ENCODE data around the gene NAPSA.
"Not testable (repeated sequence)": the region's sequence is repeated elsewhere in the genome, so short reads cannot be mapped to it uniquely, and the experiment has no call there.

The NAPSA gene

DNA sequence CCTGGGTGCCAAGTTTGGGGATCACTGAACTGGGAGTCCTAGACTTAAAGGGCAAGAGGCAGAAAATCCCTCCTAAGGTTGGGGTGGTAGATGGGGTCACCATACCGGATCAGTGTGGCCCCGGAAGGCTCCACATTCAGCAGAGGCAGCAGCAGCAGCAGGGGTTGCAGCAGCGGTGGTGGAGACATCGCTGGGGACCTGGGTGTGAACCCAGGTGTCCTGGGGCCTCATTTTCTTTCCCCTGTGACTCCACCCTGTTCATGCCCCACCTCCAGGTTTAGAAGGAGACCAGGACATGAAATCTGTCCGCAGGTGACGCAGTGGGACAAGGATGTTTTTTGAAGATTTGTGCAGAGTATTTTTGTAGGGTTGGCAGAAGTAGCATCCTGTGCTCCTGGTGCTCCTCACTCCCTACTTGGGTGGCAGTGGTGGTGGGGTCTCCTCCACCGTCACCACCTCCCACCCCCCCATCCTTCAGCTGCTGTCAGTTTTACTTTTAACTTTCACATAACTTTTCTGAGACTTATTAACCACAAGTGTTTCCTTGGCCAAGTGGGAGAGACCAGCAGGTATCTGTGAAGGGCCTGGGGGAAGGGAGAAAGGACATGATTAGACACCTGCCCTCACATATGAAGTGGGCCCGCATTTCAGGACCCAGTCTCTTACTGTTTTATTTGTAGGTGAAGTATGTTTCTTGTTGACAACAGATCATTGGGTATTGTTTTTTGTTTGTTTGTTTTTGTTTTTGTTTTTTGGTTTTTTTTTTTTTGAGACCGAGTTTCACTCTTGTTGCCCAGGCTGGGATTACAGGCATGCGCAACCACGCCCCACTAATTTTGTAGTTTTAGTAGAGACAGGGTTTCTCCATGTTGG, at the start of gene NAPSA:
TSS of gene NAPSA (minus strand) at position 206 of the 873 bp plus-strand sequence. CDS start at position 188, 18 bp downstream.
- no peak for DNase-seq

DNA sequence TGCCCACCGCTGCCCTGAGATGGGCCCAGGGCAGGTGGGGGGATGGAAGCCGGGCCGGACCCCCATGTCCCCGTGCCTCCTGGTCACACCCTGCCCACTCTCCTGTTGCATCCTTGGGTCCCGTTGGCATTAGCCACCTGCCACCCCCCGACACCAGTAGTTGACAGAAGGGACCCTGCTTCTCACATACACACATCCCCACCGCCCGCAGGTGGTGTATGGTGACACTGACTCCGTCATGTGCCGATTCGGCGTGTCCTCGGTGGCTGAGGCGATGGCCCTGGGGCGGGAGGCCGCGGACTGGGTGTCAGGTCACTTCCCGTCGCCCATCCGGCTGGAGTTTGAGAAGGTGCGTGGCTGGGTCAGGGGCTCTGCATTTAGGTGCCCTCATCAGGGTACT, 48.1 kb upstream of the NAPSA start:
- no peak for DNase-seq

DNA sequence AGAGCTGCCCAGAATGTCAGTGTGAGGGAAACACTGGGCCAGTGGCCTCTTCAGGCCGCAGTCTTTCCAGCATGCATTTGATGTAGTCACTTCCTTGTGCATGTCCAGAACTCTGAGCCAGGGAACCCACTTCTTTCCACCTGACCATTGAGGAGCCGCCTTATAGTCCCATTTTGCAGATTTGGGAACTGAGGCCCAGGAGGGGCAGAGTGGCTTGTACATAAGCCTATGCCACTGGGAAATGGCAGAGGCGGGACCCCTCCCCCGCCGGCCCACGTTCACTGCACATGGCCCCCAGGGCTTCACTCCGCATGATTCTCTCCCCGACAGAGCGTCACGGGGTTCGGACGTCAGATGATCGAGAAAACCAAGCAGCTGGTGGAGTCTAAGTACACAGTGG, 47.7 kb upstream of the NAPSA start:
- DNase-seq, result no peak

DNA sequence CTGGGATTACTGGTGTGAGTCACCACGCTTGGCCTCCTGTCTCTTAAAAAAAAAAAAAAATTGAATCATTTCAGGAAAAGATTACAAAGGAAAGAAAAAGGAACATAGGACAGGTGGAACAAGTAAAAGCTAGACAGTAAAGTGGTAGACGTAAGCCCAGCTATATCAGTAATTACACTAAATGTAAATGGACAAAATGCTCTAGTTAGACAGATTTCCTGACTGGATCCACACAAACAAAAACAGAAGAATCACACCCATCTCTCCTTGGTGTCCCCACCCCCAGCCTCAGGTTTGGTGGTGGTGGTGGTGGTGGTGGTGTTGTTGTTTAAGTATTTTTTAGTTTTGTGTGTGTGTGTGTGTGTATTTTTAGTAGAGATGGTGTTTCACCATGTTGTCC, 47.0 kb upstream of the NAPSA start:
- no peak for DNase-seq

DNA sequence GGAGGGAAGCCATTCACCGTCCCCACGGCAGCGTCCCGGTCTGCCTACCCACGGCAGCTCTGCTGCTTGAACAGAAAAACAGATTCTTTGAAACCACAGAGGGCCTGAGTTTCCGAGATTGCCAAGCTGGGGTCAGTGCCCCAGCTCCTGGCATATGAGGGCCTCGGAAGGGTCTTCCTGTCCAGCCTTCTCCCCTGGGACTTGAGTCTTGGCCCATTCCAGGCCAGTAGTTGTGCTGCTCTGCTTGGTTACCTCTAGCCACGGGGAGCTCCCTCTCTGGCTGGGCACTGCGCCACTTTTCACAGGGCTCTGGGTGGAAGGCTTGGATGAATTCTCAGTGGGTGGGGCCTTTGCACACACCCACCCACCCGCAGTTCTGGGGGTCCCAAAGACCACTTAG, 44.7 kb upstream of the NAPSA start:
- DNase-seq, result no peak

DNA sequence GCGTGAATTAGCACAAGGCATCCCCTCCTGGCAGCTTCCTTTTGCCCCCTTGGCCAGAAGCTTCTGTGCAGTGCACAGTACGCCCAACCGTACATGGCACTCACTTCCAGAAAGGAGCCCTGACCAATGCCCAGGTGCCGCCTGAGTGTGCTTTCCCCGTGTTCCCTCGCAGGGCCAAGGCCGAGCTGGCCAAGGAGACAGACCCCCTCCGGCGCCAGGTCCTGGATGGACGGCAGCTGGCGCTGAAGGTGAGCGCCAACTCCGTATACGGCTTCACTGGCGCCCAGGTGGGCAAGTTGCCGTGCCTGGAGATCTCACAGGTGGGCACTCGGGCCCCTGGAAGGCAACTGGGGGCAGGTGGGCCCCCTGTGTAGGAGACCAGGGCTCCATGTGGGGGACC, 43.9 kb upstream of the NAPSA start:
- DNase-seq, result no peak

DNA sequence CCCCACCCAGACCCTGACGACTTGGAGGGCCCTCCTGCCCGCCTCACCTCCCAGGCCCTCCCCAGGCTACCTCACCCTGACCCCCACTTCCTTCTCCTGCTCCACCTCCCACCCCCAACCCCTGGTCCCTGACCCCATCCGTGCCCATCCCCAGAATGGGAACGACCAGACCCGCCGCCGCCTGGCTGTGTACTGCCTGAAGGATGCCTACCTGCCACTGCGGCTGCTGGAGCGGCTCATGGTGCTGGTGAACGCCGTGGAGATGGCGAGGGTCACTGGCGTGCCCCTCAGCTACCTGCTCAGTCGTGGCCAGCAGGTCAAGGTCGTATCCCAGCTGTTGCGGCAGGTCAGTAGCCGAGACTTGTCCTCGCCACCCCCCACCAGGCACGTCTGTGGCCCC, 41.4 kb upstream of the NAPSA start:
- no peak for DNase-seq

DNA sequence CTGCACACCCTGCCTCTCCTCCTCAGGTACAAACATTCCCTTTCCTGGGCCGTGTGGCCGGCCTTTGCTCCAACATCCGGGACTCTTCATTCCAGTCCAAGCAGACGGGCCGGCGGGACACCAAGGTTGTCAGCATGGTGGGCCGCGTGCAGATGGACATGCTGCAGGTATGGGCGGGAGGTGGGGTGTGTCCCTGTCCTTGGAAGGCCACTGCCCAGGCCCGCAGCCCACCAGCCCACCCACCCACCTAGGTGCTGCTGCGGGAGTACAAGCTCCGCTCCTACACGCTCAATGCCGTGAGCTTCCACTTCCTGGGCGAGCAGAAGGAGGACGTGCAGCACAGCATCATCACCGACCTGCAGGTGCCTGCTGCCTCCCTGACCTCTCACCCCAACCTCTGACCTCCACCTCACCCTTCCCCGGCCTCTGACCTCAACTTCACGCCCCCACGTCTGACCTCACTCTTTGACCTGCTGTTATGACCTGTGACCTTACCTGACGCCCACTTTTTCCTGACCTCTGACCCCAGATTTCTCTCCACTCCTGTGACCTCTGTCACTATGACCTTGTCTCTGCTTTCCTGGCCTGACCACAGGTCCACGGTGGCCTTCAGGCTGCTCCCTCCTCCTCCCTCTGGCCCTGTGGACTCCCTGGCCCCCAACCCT, 40.8 kb upstream of the NAPSA start:
- DNase-seq, result no peak

DNA sequence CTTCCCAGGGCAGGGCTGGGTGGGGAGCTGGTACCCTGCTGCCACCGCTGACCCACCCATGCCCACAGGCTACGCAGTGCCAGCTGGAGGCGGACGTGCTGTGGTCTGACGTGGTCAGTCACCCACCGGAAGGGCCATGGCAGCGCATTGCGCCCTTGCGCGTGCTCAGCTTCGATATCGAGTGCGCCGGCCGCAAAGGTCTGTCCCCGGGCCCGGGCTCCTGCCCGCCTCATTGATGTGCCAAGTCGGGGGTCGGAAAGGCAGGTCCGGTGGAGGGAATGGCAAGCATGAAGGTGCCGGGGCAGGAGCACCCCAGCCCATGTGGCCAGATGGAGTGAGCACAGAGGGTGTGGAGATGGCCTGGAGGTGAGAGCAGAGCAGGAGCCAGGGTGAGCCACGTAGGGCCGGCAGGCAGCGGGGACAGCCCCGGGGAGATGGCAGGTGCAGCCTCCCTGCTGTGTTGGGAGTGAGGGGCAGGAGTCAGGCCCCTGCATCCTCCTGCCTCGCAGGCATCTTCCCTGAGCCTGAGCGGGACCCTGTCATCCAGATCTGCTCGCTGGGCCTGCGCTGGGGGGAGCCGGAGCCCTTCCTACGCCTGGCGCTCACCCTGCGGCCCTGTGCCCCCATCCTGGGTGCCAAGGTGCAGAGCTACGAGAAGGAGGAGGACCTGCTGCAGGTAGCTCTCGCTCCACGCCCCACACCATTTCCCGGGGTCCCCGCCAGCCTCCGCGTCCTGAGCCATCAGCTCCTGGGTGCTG, 37.3 kb upstream of the NAPSA start:
- no peak for DNase-seq

DNA sequence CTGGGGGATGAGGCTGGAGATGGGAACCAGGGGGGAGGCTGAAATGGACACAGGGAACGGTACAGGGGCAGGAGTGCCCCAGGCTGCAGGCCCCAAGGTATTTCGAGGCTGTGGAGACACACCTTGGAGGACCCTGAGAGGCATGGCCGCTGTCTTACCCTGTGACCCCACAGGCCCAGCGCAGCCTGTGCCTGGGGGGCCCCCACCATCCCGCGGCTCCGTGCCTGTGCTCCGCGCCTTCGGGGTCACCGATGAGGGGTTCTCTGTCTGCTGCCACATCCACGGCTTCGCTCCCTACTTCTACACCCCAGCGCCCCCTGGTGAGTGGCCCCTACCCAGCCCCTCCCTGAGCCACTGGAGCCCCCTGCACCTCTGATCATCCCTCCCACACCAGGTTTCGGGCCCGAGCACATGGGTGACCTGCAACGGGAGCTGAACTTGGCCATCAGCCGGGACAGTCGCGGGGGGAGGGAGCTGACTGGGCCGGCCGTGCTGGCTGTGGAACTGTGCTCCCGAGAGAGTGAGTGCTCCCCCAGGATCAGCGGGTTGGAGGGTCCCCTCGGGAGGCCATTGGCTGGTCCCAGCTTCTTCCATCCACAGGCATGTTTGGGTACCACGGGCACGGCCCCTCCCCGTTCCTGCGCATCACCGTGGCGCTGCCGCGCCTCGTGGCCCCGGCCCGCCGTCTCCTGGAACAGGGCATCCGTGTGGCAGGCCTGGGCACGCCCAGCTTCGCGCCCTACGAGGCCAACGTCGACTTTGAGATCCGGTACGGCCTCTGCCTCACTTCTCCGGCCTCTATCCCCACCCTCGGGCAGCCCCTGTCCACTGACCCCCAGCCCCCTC, 36.4 kb upstream of the NAPSA start:
- DNase-seq, result no peak

DNA sequence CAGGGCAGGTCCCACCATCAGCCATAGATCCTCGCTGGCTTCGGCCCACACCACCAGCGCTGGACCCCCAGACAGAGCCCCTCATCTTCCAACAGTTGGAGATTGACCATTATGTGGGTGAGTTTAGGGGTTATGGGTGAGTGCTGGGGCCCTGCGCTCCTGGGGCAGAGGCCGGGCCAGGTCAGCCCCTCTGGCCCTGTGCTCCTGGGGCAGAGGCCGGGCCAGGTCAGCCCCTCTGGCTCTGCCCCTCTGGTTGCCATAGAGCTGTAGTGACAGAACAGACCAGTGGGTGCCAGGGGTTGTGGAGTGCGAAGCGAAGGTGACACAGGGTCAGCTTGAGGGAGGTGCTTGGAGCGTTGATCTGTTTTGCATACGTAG, 33.9 kb upstream of the NAPSA start:
- no peak for DNase-seq

DNA sequence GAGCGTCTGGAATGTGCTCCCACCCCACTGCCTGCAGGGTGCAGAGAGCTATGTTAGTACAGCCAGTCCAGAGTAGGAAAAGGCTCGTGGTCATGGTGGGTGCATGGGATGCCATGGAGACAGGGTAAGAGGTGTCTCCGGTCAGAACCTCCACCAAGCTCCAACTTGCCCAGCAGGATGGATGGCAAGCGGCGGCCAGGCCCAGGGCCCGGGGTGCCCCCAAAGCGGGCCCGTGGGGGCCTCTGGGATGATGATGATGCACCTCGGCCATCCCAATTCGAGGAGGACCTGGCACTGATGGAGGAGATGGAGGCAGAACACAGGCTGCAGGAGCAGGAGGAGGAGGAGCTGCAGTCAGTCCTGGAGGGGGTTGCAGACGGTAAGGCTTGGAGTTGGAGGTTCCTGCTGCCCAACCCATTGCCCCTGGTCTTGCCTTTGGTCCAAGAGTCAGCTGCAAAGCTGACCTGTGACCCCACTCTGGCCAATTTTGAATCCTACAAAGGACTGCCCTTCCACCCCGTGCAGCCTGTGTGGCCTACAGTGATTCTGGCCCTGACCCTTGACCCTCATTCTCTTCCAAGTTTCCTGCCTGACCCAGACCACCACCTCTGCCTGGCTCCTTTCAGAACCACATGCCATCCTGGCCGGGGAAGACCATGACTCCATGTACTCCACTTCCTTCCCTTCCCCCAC, 33.4 kb upstream of the NAPSA start:
- no peak for DNase-seq

DNA sequence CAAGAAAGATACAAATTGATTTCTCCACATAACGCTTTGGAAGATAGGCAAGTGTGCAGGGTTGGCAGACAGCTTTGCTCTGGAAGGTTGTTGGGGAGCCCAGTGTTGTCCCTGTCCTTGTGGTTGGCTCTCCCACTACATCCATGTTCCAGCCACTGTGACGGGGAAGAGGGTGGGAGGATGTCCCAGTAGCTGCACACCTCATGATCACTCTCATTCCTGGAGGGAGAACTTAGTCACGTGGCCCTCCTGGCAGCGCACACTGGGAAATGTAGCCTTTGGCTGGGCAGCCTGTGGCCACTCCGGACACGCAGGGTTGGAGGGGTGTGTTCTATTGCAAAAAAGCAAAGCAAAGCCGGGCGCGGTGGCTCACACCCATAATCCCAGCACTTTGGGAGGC, 28.6 kb upstream of the NAPSA start:
- no peak for DNase-seq

DNA sequence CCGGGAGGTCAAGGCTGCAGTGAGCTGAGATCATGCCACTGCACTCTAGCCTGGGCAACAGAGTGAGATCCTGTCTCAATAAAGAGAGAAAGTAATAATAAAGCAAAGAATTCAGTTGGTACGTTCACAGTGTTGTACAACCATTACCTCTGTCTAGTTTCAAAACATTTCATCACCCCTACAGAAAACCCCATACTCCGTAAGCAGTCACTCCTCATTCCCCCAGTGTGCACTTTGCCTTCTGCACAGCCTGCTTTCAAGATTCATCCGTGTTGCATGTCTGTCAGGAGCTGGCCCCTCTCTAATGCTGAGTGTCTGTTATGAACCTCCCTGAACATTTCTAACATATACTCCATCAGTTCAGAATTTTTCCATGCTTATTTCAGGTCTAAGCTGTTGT, 28.1 kb upstream of the NAPSA start:
- DNase-seq, result no peak

DNA sequence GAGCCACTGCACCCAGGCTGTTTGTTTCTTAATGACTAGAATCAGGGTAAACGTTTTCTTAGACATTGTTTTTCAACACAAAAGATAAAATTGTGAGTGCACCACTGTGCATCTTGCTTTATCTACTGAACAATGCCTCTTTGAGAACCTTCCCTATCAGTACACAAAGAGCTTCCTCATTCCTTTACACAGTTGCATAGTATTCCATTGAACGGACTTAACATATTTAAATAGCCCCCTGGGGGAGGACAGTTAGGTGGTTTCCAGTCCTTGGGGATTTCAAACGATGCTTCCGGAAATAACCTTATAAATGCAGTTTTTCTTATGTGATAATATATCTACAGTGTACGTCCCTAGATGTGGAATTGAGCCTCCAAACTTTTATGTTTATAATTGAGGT, 27.3 kb upstream of the NAPSA start:
- no peak for DNase-seq

DNA sequence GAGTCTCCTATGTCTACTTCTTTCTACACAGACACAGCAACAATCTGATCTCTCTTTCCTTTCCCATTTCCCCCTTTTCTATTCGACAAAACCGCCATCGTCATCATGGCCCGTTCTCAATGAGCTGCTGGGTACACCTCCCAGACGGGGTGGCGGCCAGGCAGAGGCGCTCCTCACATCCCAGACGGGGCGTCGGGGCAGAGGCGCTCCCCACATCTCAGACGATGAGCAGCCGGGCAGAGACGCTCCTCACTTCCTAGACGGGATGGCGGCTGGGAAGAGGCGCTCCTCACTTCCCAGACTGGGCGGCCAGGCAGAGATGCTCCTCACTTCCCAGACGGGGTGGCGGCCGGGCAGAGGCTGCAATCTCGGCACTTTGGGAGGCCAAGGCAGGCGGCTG, 25.5 kb upstream of the NAPSA start:
- not testable (repeated sequence) for DNase-seq

DNA sequence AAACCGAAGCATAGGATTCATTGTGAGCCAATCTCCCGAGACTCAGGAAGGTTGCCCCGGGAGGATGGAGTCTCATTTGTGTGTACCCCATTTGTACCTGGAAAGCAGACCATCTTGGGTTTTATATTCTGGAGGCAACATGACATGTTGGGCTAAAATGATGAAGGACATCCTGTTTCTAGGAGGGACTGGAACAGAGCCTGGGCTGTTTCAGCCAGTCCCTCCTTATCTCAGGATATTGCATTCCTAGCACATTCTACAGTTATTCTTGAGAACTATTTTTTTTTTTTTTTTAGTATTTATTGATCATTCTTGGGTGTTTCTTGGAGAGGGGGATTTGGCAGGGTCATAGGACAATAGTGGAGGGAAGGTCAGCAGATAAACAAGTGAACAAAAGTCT, 24.9 kb upstream of the NAPSA start:
- not testable (repeated sequence) for DNase-seq

DNA sequence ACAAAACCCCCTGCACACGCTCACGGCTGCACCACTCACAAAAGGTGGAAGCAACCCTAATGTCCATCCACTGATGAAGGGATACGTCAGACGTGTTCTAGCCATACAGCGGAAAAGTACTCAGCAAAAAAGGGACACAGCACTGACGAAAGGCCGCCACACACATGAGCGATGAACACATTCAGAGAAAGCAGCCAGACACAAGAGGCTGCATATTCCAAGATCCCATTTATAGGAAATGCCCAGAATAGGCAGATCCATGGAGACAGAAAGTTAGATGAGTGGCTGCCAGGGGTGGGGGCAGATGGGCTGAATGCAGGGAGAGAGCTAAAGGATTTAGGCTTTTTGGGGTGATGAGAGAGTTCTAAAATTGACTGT, 22.4 kb upstream of the NAPSA start:
- DNase-seq, result no peak

DNA sequence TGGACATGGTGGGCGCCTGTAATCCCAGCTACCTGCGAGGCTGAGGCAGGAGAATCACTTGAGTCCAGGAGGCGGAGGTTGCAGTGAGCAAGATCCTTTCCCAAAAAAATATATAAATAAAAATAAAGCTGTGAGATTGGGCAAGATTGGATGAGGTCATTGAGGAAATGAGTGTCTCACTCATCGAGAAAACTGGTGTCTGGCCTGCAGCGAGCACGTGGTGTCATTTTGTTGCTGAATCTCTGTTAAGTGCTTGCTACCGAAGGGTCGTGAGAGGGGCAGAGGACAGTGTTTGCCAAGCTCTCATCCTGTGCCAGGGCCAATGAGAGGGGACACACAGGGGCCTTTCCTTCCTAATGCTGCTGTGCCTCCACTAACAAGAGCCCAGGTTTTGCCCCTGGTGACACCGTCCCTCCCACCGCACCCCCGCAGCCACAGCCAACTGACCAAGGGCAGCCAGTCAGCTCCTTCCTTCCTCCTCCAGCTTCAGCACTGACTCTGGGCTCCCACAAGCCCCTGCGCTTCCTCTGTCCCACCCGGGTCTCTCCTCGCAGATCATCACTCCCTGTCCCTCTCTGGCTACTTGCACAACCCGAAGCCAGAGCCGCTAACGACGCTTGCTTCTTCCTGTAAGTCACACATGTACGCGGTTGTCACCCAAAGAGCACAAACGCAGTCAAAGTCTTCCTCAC, 21.9 kb upstream of the NAPSA start:
- DNase-seq, result peak in 6 of 14 donors; percentile 1 to 54 (median 24)

DNA sequence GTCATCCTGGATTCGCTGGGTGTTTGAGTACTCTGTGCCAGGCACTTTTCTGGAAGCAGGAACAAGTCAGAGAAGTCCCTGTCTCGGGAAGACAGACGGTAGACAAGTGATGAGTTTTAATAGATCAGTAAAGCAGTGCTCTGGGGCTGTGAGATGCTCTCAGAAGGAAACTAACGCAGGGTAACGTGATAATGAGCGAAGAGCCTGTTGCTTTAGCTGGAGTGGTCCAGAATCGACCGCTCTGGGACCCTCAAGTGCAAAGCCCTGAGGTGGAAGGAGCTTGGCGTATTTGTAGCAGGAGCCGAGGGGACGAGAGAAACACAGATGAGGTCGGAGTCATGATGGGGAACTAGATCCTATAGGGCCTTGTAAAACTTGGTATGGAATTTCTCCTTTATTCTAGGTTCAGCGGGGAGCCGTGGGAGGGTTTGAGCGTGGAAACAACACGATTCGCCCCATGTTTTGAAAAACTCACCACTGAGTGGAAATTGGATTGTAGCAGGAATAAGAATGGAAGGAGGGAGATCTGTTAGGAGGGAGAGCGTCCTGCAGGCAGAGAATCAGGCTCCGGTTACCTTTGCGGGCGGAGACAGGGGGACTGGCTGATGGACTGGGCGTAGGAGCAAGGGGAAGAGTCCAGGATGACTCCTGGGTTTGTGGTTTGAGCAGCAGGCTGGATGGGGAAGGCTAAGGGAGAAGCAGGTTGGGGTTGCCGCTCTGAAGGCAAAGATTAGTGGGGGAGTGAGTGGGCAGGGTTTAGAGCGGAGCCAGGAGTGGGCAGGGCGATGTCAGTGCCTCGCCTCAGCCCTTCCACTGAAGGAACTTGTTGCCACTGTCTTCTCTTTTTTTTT, 19.5 kb upstream of the NAPSA start:
- no peak for DNase-seq

Measured in C1 segment of cervical spinal cord (tissue), 14 donors.